ENCODE data around the gene FAM162A. TPM values are rescaled to one million over a fixed set of nuclear protein-coding genes. Genes with fewer than 3 reads are reported as not detected.
A peak's percentile ranks its signal among the peaks of the same experiment; 100 is the strongest.
"Not testable (repeated sequence)": the region's sequence is repeated elsewhere in the genome, so short reads cannot be mapped to it uniquely, and the experiment has no call there.

FAM162A gene
- total and polyA plus RNA-seq, 4 experiments from 2014 or later, result 31.1 to 136 (median 64.7) TPM

GRCh38 chr3:122365073-122365472 lies 18.9 kb upstream of the FAM162A start:
- ChIA-PET CTCF (ENCODE audit: partially characterized antibody) (interaction anchor here (1.6 kb wide), 1 partner anchor 20 kb away, joined by 4 read pairs; no protein-coding TSS in a partner anchor), POLR2A (ENCODE audit: partially characterized antibody) (no interaction called here)
- Mint-ChIP-seq H3K4me3 (no peak overlapping the region), H3K9me3 (no peaks in the 10 kb centered on the region), H3K4me1 (peaks cover 0 to 3% (median under 1%) of the 10 kb centered on the region in 4 donors), H3K27me3 (no peaks in the 10 kb centered on the region), H3K36me3 (peaks cover 21 to 64% of the 10 kb centered on the region in 2 donors), H3K27ac (no peak overlapping the region)
- H3K4me3 ChIP-seq (ENCODE audit: low read length in 2 of 2), result no peak overlapping the region
- no peak for DNase-seq
- no peak overlapping the region for H3K27ac ChIP-seq (ENCODE audit: low read depth, low read length)
- no peaks in the 10 kb centered on the region for H3K9me3 ChIP-seq (ENCODE audit: control insufficient read depth in 1 of 2, low read length in 2 of 2)
- intact Hi-C loops (cut with micrococcal nuclease), result no loop called here
- H3K4me1 ChIP-seq (ENCODE audit: insufficient read depth, low read length), result no peaks in the 10 kb centered on the region
- H3K36me3 ChIP-seq (ENCODE audit: insufficient read depth, low read length), result peaks cover 11% of the 10 kb centered on the region
- H3K27me3 ChIP-seq (ENCODE audit: insufficient read depth, low read length), result no peaks in the 10 kb centered on the region

GRCh38 chr3:122365582-122366378 lies 18.2 kb upstream of the FAM162A start:
- DNase-seq, result not testable (repeated sequence)

GRCh38 chr3:122366379-122366749 lies 17.6 kb upstream of the FAM162A start:
- intact Hi-C loops (cut with micrococcal nuclease), result no loop called here
- H3K36me3 ChIP-seq (ENCODE audit: insufficient read depth, low read length), result peaks cover 11% of the 10 kb centered on the region
- no peaks in the 10 kb centered on the region for H3K27me3 ChIP-seq (ENCODE audit: insufficient read depth, low read length)
- H3K9me3 ChIP-seq (ENCODE audit: control insufficient read depth in 1 of 2, low read length in 2 of 2), result no peaks in the 10 kb centered on the region
- H3K4me3 ChIP-seq (ENCODE audit: low read length in 2 of 2), result no peak overlapping the region
- no peak overlapping the region for H3K4me3 Mint-ChIP-seq
- ChIA-PET POLR2A (ENCODE audit: partially characterized antibody) (no interaction called here), CTCF (ENCODE audit: partially characterized antibody) (no interaction called here)
- H3K27ac Mint-ChIP-seq, result no peak overlapping the region
- no peaks in the 10 kb centered on the region for H3K9me3 Mint-ChIP-seq
- no peak overlapping the region for H3K27ac ChIP-seq (ENCODE audit: low read depth, low read length)
- H3K4me1 Mint-ChIP-seq, result peaks cover 0 to 3% (median under 1%) of the 10 kb centered on the region in 4 donors
- no peaks in the 10 kb centered on the region for H3K27me3 Mint-ChIP-seq
- no peaks in the 10 kb centered on the region for H3K4me1 ChIP-seq (ENCODE audit: insufficient read depth, low read length)
- DNase-seq, result no peak
- peaks cover 25 to 65% of the 10 kb centered on the region in 2 donors for H3K36me3 Mint-ChIP-seq

More at GRCh38 chr3:122365582-122366378, 18.2 kb upstream of the FAM162A start:
- POLR2A ChIA-PET (ENCODE audit: partially characterized antibody); intact Hi-C loops (cut with micrococcal nuclease); H3K27ac ChIP-seq (ENCODE audit: low read depth, low read length); H3K27me3 ChIP-seq (ENCODE audit: insufficient read depth, low read length); H3K27ac Mint-ChIP-seq; H3K9me3 Mint-ChIP-seq; H3K4me3 ChIP-seq (ENCODE audit: low read length in 2 of 2); H3K4me3 Mint-ChIP-seq; H3K4me1 Mint-ChIP-seq; H3K9me3 ChIP-seq (ENCODE audit: control insufficient read depth in 1 of 2, low read length in 2 of 2); H3K4me1 ChIP-seq (ENCODE audit: insufficient read depth, low read length); H3K27me3 Mint-ChIP-seq: not testable (repeated sequence)
- peaks cover 11% of the 10 kb centered on the region for H3K36me3 ChIP-seq (ENCODE audit: insufficient read depth, low read length)
- peaks cover 21 to 63% of the 10 kb centered on the region in 2 donors for H3K36me3 Mint-ChIP-seq
- CTCF ChIA-PET (ENCODE audit: partially characterized antibody), result interaction anchor here (1.6 kb wide), 1 partner anchor 19 kb away, joined by 4 read pairs; no protein-coding TSS in a partner anchor

- Histone ChIP-seq H3K4me1 (ENCODE audit: insufficient read depth, low read length) (no peaks in the 10 kb centered on the region), H3K4me3 (ENCODE audit: low read length in 2 of 2) (no peak overlapping the region), H3K27ac (ENCODE audit: low read depth, low read length) (no peak overlapping the region), H3K36me3 (ENCODE audit: insufficient read depth, low read length) (no peaks in the 10 kb centered on the region), H3K27me3 (ENCODE audit: insufficient read depth, low read length) (no peaks in the 10 kb centered on the region), H3K9me3 (ENCODE audit: control insufficient read depth in 1 of 2, low read length in 2 of 2) (no peaks in the 10 kb centered on the region)
- H3K27me3 Mint-ChIP-seq, result no peaks in the 10 kb centered on the region
- no peak for DNase-seq
- intact Hi-C loops (cut with micrococcal nuclease), result no loop called here
- H3K36me3 Mint-ChIP-seq, result peaks cover 19 to 24% of the 10 kb centered on the region in 2 donors
- no peak overlapping the region for H3K27ac Mint-ChIP-seq
- H3K4me3 Mint-ChIP-seq, result no peak overlapping the region
- H3K9me3 Mint-ChIP-seq, result no peaks in the 10 kb centered on the region
- ChIA-PET CTCF (ENCODE audit: partially characterized antibody) (no interaction called here), POLR2A (ENCODE audit: partially characterized antibody) (no interaction called here)
- H3K4me1 Mint-ChIP-seq, result peaks cover 0 to 10% (median 3%) of the 10 kb centered on the region in 4 donors
Observed at GRCh38 chr3:122374034-122374433, 9.9 kb upstream of the FAM162A start.

GRCh38 chr3:122377975-122378374 lies 6.0 kb upstream of the FAM162A start:
- no peak overlapping the region for H3K4me3 Mint-ChIP-seq
- H3K9me3 Mint-ChIP-seq, result no peaks in the 10 kb centered on the region
- Histone ChIP-seq H3K9me3 (ENCODE audit: control insufficient read depth in 1 of 2, low read length in 2 of 2) (no peaks in the 10 kb centered on the region), H3K27me3 (ENCODE audit: insufficient read depth, low read length) (no peaks in the 10 kb centered on the region), H3K4me1 (ENCODE audit: insufficient read depth, low read length) (peaks cover 8% of the 10 kb centered on the region), H3K27ac (ENCODE audit: low read depth, low read length) (no peak overlapping the region), H3K4me3 (ENCODE audit: low read length in 2 of 2) (no peak overlapping the region), H3K36me3 (ENCODE audit: insufficient read depth, low read length) (no peaks in the 10 kb centered on the region)
- POLR2A ChIA-PET (ENCODE audit: partially characterized antibody), result no interaction called here
- H3K4me1 Mint-ChIP-seq, result peaks cover 6 to 14% (median 11%) of the 10 kb centered on the region in 4 donors
- intact Hi-C loops (cut with micrococcal nuclease), result no loop called here
- H3K36me3 Mint-ChIP-seq, result peaks cover 10 to 15% of the 10 kb centered on the region in 2 donors
- no peaks in the 10 kb centered on the region for H3K27me3 Mint-ChIP-seq
- CTCF ChIA-PET (ENCODE audit: partially characterized antibody), result interaction anchor here (1.1 kb wide), 1 partner anchor 15 kb away, joined by 3 read pairs; no protein-coding TSS in a partner anchor
- no peak for DNase-seq
- H3K27ac Mint-ChIP-seq, result peak overlapping the region in 1 of 7 donors; percentile 8

- Histone ChIP-seq H3K9me3 (ENCODE audit: control insufficient read depth in 1 of 2, low read length in 2 of 2) (no peaks in the 10 kb centered on the region), H3K27ac (ENCODE audit: low read depth, low read length) (peak within 1 kb of the TSS; percentile 76), H3K4me3 (ENCODE audit: low read length in 2 of 2) (peak within 1 kb of the TSS; percentile 72 to 84), H3K36me3 (ENCODE audit: insufficient read depth, low read length) (no peaks in the 10 kb centered on the region), H3K27me3 (ENCODE audit: insufficient read depth, low read length) (no peaks in the 10 kb centered on the region), H3K4me1 (ENCODE audit: insufficient read depth, low read length) (peaks cover 31% of the 10 kb centered on the region)
- ChIA-PET POLR2A (ENCODE audit: partially characterized antibody) (interaction anchor here (0.6 to 3.6 kb wide), 14 partner anchors 10 to 1640 kb away, joined by 3 to 108 read pairs (median 8); partner anchors contain the start of genes DTX3L, GTF2E1, HCLS1 and HSPBAP1), CTCF (ENCODE audit: partially characterized antibody) (interaction anchor here (0.6 to 4.0 kb wide), 8 partner anchors 8 to 296 kb away, joined by 3 to 47 read pairs (median 4); partner anchors contain the start of gene WDR5B)
- Mint-ChIP-seq H3K27ac (peak within 1 kb of the TSS; percentile 93 to 98 (median 95)), H3K36me3 (peaks cover 0 to 19% of the 10 kb centered on the region in 2 donors), H3K4me3 (peak within 1 kb of the TSS; percentile 89 to 96 (median 94)), H3K9me3 (no peaks in the 10 kb centered on the region), H3K4me1 (peaks cover 17 to 46% (median 34%) of the 10 kb centered on the region in 4 donors), H3K27me3 (no peaks in the 10 kb centered on the region)
- peak; percentile 81 to 88 (median 83) for DNase-seq
- intact Hi-C loops (cut with micrococcal nuclease), result loop anchor here (10.0 kb wide), 1 partner anchor 548 kb away; the partner anchor contains the start of genes EAF2 and IQCB1
Observed at GRCh38 chr3:122382888-122383666, 905 bp upstream of the FAM162A start, which contains the start of gene MIX23. Gene MIX23 (minus strand): TSS chr3:122383231. CDS start chr3:122383224, 7 bp downstream.

- H3K36me3 Mint-ChIP-seq, result peaks cover 0 to 20% of the 10 kb centered on the region in 2 donors
- DNase-seq, result no peak
- POLR2A ChIA-PET (ENCODE audit: partially characterized antibody), result no interaction called here
- Histone ChIP-seq H3K4me1 (ENCODE audit: insufficient read depth, low read length) (peaks cover 24% of the 10 kb centered on the region), H3K4me3 (ENCODE audit: low read length in 2 of 2) (no peak overlapping the region), H3K36me3 (ENCODE audit: insufficient read depth, low read length) (no peaks in the 10 kb centered on the region), H3K27ac (ENCODE audit: low read depth, low read length) (no peak overlapping the region), H3K27me3 (ENCODE audit: insufficient read depth, low read length) (no peaks in the 10 kb centered on the region), H3K9me3 (ENCODE audit: control insufficient read depth in 1 of 2, low read length in 2 of 2) (no peaks in the 10 kb centered on the region)
- H3K27me3 Mint-ChIP-seq, result no peaks in the 10 kb centered on the region
- no peaks in the 10 kb centered on the region for H3K9me3 Mint-ChIP-seq
- CTCF ChIA-PET (ENCODE audit: partially characterized antibody), result no interaction called here
- no peak overlapping the region for H3K27ac Mint-ChIP-seq
- H3K4me1 Mint-ChIP-seq, result peaks cover 19 to 44% (median 30%) of the 10 kb centered on the region in 4 donors
- H3K4me3 Mint-ChIP-seq, result no peak overlapping the region
- intact Hi-C loops (cut with micrococcal nuclease), result loop anchor here (10.0 kb wide), 1 partner anchor 553 kb away; the partner anchor contains the start of genes EAF2 and IQCB1
Observed at GRCh38 chr3:122387709-122388108, 3.7 kb downstream of the FAM162A start.
